Stimulated activated CD4-positive, alpha-beta T cell treated with anti-CD3 and anti-CD28 coated beads, Interleukin-12 subunit alpha, Interleukin-12 subunit beta, amount 100 ng/mL, for 4 hours (primary cell): ENCODE measurements around the gene TMEM14B.
A peak's percentile ranks its signal among the peaks of the same experiment; 100 is the strongest.
"Not testable (repeated sequence)": the region's sequence is repeated elsewhere in the genome, so short reads cannot be mapped to it uniquely, and the experiment has no call there.

Experiments used
- DNase-seq: peaks from one replicate; pipeline ENCODE4 v3.0.0-alpha.2; 2020

The TMEM14B gene

DNA sequence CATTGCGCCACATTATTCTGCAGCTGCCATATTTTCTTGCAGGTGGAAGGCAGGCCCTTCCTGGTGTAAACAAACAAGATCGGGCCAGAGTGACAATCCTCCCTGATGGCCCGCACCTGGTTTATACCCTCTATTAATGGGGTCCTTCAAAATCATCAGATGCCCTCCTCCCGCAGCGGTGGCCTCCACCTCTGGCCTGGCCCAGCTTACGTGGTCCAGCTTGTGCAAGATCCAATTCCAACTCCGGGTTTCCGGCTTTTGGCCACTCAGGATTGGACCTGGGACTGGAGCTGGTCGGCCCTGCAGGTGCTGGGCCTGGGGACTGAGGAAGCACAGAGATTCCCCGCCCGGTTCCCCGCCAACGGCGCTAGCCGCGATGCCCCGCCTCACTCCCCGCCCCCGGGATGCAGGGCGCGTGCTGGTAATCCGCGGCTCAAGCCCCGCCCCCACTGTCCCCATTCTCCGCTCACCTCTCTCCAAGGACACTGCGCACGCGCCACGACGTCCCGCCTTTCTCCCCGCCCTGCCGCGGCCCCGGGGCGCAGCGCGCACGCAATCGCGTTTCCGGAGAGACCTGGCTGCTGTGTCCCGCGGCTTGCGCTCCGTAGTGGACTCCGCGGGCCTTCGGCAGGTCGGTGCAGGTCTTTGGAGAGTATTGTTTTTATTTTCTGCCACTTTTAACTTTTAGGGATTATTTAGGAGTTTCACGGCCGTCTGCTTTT, at the start of gene TMEM14B:
TSS of gene TMEM14B (plus strand) at position 555 of the 722 bp plus-strand sequence. CDS start 1,441 bp downstream, outside the sequence.
- peak; percentile 100 for DNase-seq

GRCh38 chr6:10713962-10714361, 33.6 kb upstream of the TMEM14B start:
- DNase-seq = no peak

GRCh38 chr6:10719296-10719963, 28.2 kb upstream of the TMEM14B start:
- no peak for DNase-seq

DNA sequence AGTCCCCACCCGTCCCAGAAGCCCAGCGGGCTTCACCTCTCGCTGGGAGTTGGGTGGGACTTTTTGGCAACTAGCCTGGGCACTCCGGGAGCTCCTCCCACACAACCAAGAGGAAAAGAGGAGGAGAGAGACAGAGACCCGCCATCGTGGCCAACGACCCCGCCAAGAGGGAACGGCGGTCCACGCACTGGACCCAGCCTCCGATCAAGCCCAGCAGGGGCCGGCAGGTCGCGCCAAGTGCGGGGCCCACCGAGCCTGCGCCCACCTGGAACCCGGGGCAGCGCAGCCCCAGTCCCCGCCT, 27.7 kb upstream of the TMEM14B start:
- DNase-seq = no peak

DNA sequence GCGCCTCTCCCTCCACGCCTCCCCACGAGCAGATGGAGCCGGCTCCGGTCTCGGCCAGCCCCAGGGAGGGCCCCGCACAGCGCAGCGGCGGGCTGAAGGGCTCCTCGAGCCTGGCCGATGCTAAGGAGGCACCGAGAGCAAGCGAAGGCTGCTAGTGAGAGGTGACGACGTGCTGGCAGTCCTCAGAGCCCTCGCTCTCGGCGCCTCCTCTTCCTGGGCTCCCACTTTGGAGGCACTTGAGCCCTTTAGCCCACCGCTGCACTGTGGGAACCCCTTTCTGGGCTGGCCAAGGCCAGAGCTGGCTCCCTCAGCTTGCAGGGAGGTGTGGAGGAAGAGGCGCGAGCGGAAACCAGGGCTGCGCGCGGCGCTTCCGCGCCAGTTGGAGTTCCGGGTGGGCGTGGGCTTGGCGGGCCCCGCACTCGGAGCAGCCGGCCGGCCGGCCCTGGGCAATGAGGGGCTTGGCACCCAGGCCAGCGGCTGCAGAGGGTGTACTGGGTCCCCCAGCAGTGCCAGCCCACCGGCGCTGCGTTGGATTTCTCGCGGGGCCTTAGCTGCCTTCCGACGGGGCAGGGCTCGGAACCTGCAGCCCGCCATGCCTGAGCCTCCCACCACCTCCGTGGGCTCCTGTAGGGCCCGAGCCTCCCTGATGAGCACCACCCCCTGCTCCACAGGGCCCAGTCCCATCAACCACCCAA, 27.2 kb upstream of the TMEM14B start:
- peak; percentile 50 for DNase-seq

DNA sequence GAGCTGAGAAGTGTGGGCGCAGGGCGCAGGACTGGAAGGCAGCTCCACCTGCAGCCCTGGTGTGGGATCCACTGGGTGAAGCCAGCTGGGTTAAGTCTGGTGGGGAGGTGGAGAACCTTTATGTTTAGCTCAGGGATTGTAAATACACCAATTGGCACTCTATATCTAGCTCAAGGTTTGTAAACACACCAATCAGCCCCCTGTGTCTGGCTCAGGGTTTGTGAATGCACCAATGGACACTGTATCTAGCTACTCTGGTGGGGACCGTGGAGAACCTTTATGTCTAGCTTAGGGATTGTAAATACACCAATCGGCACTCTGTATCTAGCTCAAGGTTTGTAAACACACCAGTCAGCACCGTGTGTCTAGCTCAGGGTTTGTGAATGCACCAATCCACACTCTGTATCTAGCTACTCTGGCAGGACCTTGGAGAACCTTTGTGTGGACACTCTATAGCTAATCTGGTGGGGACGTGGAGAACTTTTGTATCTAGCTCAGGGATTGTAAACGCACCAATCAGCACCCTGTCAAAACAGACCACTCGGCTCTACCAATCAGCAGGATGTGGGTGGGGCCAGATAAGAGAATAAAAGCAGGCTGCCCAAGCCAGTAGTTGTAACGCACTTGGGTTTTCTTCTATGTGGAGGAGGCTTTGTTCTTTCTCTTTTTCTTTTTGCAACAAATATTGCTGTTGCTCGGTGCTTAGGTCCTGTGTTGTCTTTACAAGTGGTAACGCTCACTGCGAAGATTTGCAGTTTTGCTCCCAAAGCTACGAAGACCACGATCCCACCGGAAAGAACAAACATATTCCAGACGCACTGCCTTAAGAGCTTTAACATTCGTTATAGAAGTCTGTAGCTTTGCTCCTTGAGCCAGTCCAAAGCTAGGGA, 26.4 kb upstream of the TMEM14B start:
- DNase-seq = not testable (repeated sequence)

DNA sequence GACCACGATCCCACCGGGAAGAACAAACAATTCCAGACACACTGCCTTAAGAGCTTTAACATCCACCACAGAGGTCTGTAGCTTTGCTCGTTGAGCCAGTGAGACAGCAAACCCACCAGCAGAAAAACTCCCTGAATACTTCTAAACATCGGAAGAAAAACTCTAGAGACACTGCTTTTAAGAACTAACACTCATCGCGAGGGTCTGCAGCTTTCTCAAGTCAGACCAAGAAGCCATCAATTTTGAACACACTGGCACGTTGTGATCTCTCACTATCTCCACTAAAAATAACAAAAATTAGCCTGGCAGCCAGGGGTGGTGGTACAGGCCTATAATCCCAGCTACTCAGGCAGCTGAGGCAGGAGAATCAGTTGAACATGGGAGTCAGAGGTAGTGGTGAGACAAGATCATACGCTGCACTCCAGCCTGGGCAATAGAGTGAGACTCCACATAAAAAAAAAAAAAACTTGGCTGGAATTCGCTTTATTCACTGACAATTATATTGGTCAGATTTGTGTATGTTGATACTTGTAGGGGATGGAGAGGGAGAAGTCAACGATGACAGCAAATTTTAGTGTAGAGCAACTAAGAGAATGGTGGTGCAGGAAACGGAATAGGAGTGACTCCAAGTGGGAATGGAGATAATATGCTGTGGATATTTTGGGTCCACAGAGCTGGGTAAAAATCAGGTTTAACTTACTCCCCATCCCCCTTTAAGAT, 25.6 kb upstream of the TMEM14B start:
- DNase-seq = no peak

GRCh38 chr6:10722570-10722819, 25.1 kb upstream of the TMEM14B start:
- DNase-seq = no peak

- DNase-seq = peak; percentile 89
Measured at GRCh38 chr6:10722820-10723566, 24.6 kb upstream of the TMEM14B start, which contains the start of gene TMEM14C. TSS of gene TMEM14C (plus strand) at chr6:10723070. CDS start at chr6:10724614, 1,544 bp downstream.

DNA sequence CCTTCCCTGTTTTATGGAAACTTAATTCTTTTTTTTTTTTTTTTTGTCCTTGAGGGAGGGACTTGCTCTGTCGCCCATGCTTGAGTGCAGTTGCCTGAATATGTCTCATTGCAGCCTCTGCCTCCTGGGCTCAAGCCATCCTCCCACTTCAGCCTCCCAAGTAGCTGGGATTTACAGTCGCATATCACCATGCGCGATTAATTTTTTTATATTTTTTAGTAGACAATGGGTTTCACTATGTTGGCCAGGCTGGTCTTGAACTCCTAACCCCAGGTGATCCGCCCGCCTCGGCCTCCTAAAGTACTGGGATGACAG, 24.1 kb upstream of the TMEM14B start:
- DNase-seq = no peak

DNA sequence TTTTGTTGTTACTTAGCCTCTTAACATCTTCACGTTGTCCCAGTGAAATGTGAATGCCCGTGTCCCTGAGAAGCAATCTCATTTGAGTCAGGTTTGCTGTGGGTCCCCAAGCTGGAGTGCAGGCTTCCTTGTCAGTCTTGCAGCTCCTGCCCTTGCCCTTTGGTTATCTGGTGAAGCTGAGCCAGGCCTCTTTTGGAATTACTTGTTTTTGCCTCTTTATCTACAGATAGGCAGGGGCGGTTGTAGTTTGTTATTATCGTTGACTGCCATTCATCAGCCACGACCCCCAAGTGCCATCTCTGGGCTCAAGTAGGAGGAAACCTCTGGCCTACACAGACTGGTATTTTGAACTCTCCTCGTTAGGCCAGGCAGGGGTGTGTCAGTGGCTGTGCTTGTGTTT, 22.6 kb upstream of the TMEM14B start:
- DNase-seq = no peak

- DNase-seq = no peak
Measured at GRCh38 chr6:10725716-10726115, 21.9 kb upstream of the TMEM14B start.

- DNase-seq = no peak
Measured at GRCh38 chr6:10730254-10730653, 17.4 kb upstream of the TMEM14B start.

DNA sequence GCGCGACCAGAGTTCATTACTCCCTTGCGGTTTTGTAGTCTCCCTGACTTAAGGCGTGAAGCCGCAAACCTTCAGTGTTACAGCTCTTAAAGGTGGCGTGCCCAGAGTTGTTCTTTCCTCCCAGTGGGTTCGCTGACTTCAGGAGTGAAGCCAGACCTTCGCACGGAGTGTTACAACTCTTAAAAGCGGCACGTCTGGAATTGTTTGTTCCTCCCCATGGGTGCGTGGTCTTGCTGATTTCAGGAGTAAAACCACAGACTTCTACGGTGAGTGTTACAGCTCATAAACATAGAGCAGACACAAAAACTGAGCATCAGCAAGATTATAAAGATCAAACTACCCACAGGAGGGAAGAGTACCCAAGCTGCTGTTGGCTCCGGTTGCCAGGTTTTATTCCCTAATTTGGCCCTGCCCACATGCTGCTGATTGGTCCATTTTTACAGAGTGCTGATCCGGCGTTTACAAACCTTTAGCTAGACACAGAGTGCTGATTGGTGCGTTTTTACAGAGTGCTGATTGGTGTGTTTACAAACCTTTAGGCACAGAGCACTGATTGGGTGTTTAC, 14.4 kb upstream of the TMEM14B start:
- no peak for DNase-seq

DNA sequence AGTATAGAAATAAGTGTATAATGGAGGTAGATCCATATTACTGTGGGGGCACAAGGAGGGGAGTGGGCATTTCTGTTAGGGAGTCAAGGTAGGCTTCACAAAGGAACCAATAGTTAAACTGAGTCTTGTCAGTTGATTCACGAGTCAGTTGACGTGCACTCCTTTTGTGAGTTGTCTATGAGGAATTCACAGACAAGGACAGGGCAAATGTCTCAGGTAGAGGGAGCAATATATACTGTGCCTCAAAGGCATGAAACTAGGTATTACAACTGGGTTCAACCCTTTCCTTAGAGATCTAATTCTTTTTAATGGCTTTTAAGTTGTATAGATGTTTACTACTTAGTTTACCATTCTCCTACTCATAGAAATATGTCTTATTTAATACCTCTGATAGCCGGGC, 13.7 kb upstream of the TMEM14B start:
- DNase-seq = no peak

DNA sequence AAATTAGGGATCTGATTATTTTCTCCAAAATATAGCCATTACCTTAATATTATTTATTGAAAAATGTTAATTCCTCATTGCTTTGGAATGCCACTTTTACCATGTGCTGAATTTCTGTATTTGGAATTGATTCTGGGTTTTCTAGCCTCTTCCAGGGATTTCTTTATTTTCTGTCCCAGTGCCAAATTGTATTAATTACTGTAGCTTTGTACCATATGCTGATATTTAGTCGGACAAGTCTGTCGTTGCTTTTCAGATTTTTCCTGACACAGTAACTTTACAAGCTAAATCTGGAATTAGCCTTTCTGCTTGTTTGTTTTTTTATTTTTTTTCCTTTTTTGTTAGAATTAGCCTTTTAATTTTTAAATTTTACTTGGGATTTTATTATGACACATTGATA, 10.9 kb upstream of the TMEM14B start:
- DNase-seq = no peak

GRCh38 chr6:10740061-10740460, 7.5 kb upstream of the TMEM14B start:
- DNase-seq = no peak

DNA sequence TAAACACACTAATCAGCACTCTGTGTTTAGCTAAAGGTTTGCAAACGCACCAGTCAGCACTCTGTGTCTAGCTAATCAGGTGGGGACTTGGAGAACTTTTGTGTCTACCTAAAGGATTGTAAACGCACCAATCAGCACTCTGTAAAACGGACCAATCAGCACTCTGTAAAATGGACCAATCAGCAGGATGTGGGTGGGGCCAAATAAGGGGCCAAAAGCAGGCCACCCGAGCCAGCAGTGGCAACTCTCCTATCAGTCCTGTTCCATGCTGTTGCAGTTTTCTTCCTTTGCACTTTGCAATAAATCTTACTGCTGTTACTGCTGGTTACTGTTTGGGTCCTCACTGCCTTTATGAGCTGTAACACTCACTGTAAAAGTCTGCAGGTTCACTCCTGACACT, 6.0 kb upstream of the TMEM14B start:
- not testable (repeated sequence) for DNase-seq

DNA sequence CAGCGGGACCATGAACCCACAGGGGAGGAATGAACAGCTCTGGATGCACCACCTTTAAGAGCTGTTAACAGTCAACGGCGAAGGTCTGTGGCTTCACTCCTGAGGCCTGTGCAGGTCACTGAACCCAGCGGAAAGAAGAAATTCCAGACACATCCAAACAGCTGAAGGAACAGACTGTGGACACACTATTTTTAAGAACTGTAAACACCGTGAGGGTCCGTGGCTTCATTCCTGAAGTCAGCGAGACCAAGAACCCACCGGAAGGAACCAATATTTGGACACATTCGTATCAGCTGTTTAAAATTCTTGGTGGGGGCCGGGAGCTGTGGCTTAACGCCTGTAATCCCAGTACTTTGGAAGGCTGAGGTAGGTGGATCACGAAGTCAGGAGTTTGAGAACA, 5.4 kb upstream of the TMEM14B start:
- no peak for DNase-seq

DNA sequence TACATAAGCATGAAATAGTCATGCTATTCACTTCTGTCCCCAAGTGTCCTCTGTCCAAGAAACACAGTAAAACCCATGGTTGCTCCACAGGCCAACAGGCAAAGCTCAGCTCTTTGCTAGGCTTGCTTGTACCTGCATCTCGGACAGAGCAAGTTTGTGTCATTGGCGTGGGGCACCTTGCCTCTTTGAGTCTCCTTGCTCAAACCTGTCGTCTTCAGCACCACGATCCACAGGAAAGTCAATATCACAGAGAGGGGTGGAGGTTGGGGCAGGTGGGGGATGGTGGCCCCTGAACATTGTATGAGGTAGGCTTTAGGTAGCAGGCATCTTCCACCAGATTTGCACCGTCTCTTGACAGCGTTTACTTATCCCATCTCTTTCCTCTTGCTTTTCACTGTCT, 4.1 kb upstream of the TMEM14B start:
- DNase-seq = no peak

DNA sequence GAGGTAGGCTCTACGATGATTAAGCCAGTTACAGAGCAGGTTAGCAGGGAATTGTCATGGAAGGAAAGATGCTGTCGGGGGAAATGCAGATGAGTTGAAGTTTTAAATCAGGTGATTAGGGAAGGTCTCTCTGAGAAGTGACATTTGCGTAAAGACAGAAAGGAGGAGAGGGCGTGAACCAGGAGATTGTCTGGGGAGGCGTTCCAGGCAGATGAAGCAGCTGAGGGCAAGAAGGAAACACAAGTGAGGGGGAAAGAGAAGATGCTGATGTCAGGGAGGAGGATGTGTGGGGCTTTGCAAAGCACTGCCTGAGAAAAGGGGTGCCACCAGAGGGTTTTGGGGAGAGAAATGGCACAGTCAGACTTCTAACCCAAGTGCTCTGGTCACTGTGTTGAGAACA, 2.5 kb upstream of the TMEM14B start:
- DNase-seq = no peak

DNA sequence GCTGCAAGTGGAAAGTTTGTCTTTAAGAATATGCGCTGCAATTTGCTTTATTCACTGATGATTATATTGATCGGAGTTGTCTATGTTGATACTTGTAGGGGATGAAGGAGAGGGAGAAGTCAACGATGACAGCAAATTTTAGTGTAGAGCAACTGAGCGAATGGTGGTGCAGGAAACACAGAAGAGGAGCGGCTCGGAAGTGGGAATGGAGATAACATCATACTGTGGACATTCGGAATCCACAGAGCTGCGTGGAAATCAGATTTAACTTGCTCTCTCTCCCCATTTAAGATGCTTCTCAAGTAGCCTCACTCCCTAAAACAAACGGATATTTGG, 722 bp upstream of the TMEM14B start:
- no peak for DNase-seq
